A549 (cell line): ENCODE measurements around the gene ZNF860. TPM values are rescaled to one million over a fixed set of nuclear protein-coding genes. Genes with fewer than 3 reads are reported as not detected.

Experiments used
- ATAC-seq, 2 experiments: fragments of 200-7000 bp in 1 of 2; fragments of >200 bp in 1 of 2; cut with Nextera tagmentation in 1 of 2; cut with Tn5 transposase in 1 of 2; 3 replicates each; pipeline versions ENCODE4 v1.8.0 to v1.9.1; 2018 to 2020; ENCODE audit warnings: mild to moderate bottlenecking in 1 of 2, moderate library complexity in 1 of 2
- CTCF ChIA-PET: fragments of 300-600 bp; sonication (Branson Sonifier 250); formaldehyde crosslinking; extraction: SDS; loops from one replicate; lab custom pipeline; 2021; ENCODE audit warnings: antibody characterized with exemption, inconsistent platforms; lab: Yijun Ruan, JAX
- POLR2A ChIA-PET: fragments of 350-600 bp; formaldehyde crosslinking; extraction: SDS; loops from one replicate; lab custom pipeline; 2021; ENCODE audit warnings: antibody characterized with exemption, inconsistent platforms; lab: Yijun Ruan, JAX
- DNase-seq, 2 experiments: peaks; one replicate each; pipeline versions ENCODE4 v3.0.0 to v3.0.0-alpha.2; 2011 to 2016; ENCODE audit warnings: low read depth in 1 of 2, low spot score in 1 of 2
- FAIRE-seq: peaks from 2 replicates; lab custom pipeline; 2011; peaks lifted over from hg19 to GRCh38; lab: Jason Lieb, UNC
- H3K27ac ChIP-seq, 2 experiments: fragments of >200 bp; sonication (Bioruptor Twin); formaldehyde crosslinking; 3 replicates each; pipeline ENCODE4 v1.5.1; 2016 to 2017
- H3K4me1 ChIP-seq: fragments of >200 bp; sonication (Bioruptor Twin); formaldehyde crosslinking; 3 replicates; pipeline ENCODE4 v1.6.1; 2016
- H3K4me2 ChIP-seq: fragments of >200 bp; sonication (Bioruptor Twin); formaldehyde crosslinking; 3 replicates; pipeline ENCODE4 v1.6.1; 2016
- H3K4me3 ChIP-seq: fragments of >200 bp; sonication (Bioruptor Twin); formaldehyde crosslinking; 3 replicates; pipeline ENCODE4 v1.5.1; 2016
- H3K9me3 ChIP-seq: fragments of >200 bp; sonication (Bioruptor Twin); formaldehyde crosslinking; 3 replicates; pipeline ENCODE4 v1.6.1; 2016
- BHLHE40 ChIP-seq: IDR thresholded peaks from 2 replicates; pipeline ENCODE4 v1.6.1; 2012; ENCODE audit warnings: low read depth, low read length, inconsistent platforms
- CHD2 ChIP-seq: fragments of 150-350 bp; IDR thresholded peaks from 2 replicates; pipeline ENCODE4 v1.6.1; 2014; ENCODE audit warnings: low read length; ENCODE audit not compliant: partially characterized antibody
- CHD4 ChIP-seq: fragments of 200-600 bp; sonication (generic); IDR thresholded peaks from 2 replicates; pipeline ENCODE4 v1.6.1; 2016; ENCODE audit warnings: antibody characterized with exemption, mild to moderate bottlenecking, borderline replicate concordance
- EHF ChIP-seq: fragments of 250-450 bp; sonication (Bioruptor Pico); IDR thresholded peaks from 2 replicates; pipeline ENCODE4 v1.5.0; 2020; ENCODE audit warnings: mild to moderate bottlenecking
- EHMT2 ChIP-seq: fragments of 200-600 bp; sonication (generic); IDR thresholded peaks from 2 replicates; pipeline ENCODE4 v1.6.1; 2016; ENCODE audit warnings: antibody characterized with exemption, low read depth, mild to moderate bottlenecking, moderate library complexity
- ESRRA ChIP-seq: fragments of 150-350 bp; IDR thresholded peaks from 2 replicates; pipeline ENCODE4 v1.6.1; 2014; ENCODE audit warnings: mild to moderate bottlenecking, low read length, borderline replicate concordance
- FOSL2 ChIP-seq, 2 experiments: fragments of 450-650 bp in 1 of 2; fragments of >200 bp in 1 of 2; sonication (Bioruptor Twin) in 1 of 2; formaldehyde crosslinking; IDR thresholded peaks; 2 replicates each; pipeline versions ENCODE4 v1.5.0 to v1.6.1; 2016 to 2020; ENCODE audit warnings: mild to moderate bottlenecking in 1 of 2, moderate library complexity in 1 of 2
- FOXS1 ChIP-seq: fragments of 250-450 bp; sonication (Bioruptor Pico); IDR thresholded peaks from 2 replicates; pipeline ENCODE4 v1.5.0; 2020; ENCODE audit warnings: mild to moderate bottlenecking, moderate library complexity
- HDAC2 ChIP-seq: fragments of 200-600 bp; sonication (generic); IDR thresholded peaks from 2 replicates; pipeline ENCODE4 v1.6.1; 2016
- KDM1A ChIP-seq: fragments of 200-600 bp; sonication (generic); IDR thresholded peaks from 2 replicates; pipeline ENCODE4 v1.6.1; 2016; ENCODE audit warnings: low read depth, mild to moderate bottlenecking
- MYC ChIP-seq: IDR thresholded peaks from 2 replicates; pipeline ENCODE4 v1.6.1; 2012; ENCODE audit warnings: mild to moderate bottlenecking, inconsistent platforms, low read length, improper control_type of control experiment, borderline replicate concordance
- NPAS2 ChIP-seq: fragments of 250-450 bp; sonication (Bioruptor Pico); IDR thresholded peaks from 2 replicates; pipeline ENCODE4 v1.8.0; 2022; ENCODE audit warnings: mild to moderate bottlenecking, moderate library complexity, borderline replicate concordance
- NR3C1 ChIP-seq: fragments of >200 bp; sonication (Bioruptor Twin); formaldehyde crosslinking; IDR thresholded peaks from 3 replicates; pipeline ENCODE4 v1.6.1; 2017
- POLR2A ChIP-seq: IDR thresholded peaks from 2 replicates; pipeline ENCODE4 v1.6.1; 2012; ENCODE audit warnings: mild to moderate bottlenecking, low read length
- POLR2AphosphoS2 ChIP-seq: conservative IDR thresholded peaks from 2 replicates; pipeline ENCODE4 v1.6.1; 2012; ENCODE audit warnings: low read length, improper control_type of control experiment, inconsistent platforms
- RAD21 ChIP-seq, 2 experiments: fragments of >200 bp in 1 of 2; sonication (Bioruptor Twin) in 1 of 2; formaldehyde crosslinking in 1 of 2; IDR thresholded peaks in 1 of 2; conservative IDR thresholded peaks in 1 of 2; 2 replicates in 1 of 2; 3 replicates in 1 of 2; pipeline ENCODE4 v1.6.1; 2012 to 2018; ENCODE audit warnings: inconsistent platforms in 1 of 2
- RARB ChIP-seq: fragments of 250-450 bp; sonication (Bioruptor Pico); IDR thresholded peaks from 2 replicates; pipeline ENCODE4 v1.8.0; 2021; ENCODE audit warnings: mild to moderate bottlenecking, moderate library complexity
- RCOR1 ChIP-seq: fragments of 150-350 bp; IDR thresholded peaks from 2 replicates; pipeline ENCODE4 v1.6.1; 2014; ENCODE audit warnings: antibody characterized with exemption, low read length, low read depth
- RNF2 ChIP-seq: fragments of 200-600 bp; sonication (generic); IDR thresholded peaks from 2 replicates; pipeline ENCODE4 v1.6.1; 2016; ENCODE audit warnings: low read depth, mild to moderate bottlenecking, antibody characterized with exemption, moderate library complexity, borderline replicate concordance
- SREBF2 ChIP-seq: fragments of 450-650 bp; IDR thresholded peaks from 2 replicates; pipeline ENCODE4 v1.6.1; 2014; ENCODE audit warnings: mild to moderate bottlenecking, moderate library complexity
- ZC3H11A ChIP-seq: fragments of 450-650 bp; IDR thresholded peaks from 2 replicates; pipeline ENCODE4 v1.6.1; 2014; ENCODE audit warnings: antibody characterized with exemption, mild to moderate bottlenecking
- ZFP36 ChIP-seq: fragments of 450-650 bp; IDR thresholded peaks from 2 replicates; pipeline ENCODE4 v1.6.1; 2014; ENCODE audit warnings: borderline replicate concordance; ENCODE audit not compliant: partially characterized antibody
- WGBS: methylation state at CpG from one replicate; pipeline ENCODE4 v1.1.6; 2017; ENCODE audit errors: missing lambda C conversion rate; 5-methylcytosine and 5-hydroxymethylcytosine counted together
- polyA plus RNA-seq, 4 experiments: library from polyadenylated mRNA; depleted of rRNA in 3 of 4; stranded (reverse); fragments of >200 nt; fragmentation: RNase III in 1 of 4; extraction: RNeasy Plus Mini Kit Qiagen cat#74134 plus additional on column Dnase treatment in 1 of 4; gene quantifications; 2 replicates in 3 of 4; 3 replicates in 1 of 4; pipeline ENCODE4 v1.2.3, GENCODE V29; 2011 to 2017
- TF ChIP-seq, protein P1 (sequence below): fragments of >200 bp; sonication (Bioruptor Twin); formaldehyde crosslinking; IDR thresholded peaks from 3 replicates; pipeline ENCODE4 v1.5.1; 2016
- TF ChIP-seq, protein P2 (sequence below): IDR thresholded peaks from 2 replicates; pipeline ENCODE4 v1.6.1; 2012
- TF ChIP-seq, protein P3 (sequence below): fragments of 150-350 bp; IDR thresholded peaks from 2 replicates; pipeline ENCODE4 v1.6.1; 2014; ENCODE audit warnings: low read depth, mild to moderate bottlenecking, low read length

Gene ZNF860
- polyA plus RNA-seq, 2 of the 4 experiments (the other 2 are of a cell fraction) = 1.3 to 2.4 TPM

DNA sequence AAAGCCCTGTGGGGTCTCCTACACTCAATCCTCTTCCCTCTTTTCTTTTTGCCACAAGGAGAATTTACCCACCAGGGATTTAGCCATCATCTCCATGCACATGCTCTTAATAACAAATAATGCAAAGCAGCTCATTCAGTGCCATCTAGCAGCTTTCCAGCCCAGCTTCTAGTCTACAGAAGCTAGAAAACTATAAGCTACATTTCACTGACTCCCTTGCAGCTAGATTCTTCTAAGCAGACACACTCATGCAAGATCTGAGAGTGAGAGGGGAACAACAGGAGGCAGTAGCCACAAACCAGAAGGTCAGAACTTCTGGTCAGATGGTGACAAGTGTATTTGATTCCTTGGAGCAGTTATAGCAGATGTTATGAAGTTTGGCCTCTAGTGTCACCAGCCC lies 26.0 kb upstream of the ZNF860 start:
- DNase-seq (no peak), FAIRE-seq (no peak), ATAC-seq (no peak)
- no peak for TF ChIP-seq NPAS2 (CRISPR knock-in tag)
- no peak for TF ChIP-seq ZC3H11A
- TF ChIP-seq SREBF2 = no peak
- TF ChIP-seq RARB (CRISPR knock-in tag) = no peak
- TF ChIP-seq MYC = no peak
- TF ChIP-seq POLR2A = no peak
- TF ChIP-seq HDAC2 = no peak
- TF ChIP-seq, protein P1, sequence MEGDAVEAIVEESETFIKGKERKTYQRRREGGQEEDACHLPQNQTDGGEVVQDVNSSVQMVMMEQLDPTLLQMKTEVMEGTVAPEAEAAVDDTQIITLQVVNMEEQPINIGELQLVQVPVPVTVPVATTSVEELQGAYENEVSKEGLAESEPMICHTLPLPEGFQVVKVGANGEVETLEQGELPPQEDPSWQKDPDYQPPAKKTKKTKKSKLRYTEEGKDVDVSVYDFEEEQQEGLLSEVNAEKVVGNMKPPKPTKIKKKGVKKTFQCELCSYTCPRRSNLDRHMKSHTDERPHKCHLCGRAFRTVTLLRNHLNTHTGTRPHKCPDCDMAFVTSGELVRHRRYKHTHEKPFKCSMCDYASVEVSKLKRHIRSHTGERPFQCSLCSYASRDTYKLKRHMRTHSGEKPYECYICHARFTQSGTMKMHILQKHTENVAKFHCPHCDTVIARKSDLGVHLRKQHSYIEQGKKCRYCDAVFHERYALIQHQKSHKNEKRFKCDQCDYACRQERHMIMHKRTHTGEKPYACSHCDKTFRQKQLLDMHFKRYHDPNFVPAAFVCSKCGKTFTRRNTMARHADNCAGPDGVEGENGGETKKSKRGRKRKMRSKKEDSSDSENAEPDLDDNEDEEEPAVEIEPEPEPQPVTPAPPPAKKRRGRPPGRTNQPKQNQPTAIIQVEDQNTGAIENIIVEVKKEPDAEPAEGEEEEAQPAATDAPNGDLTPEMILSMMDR = no peak
- TF ChIP-seq FOSL2 (IDR thresholded peaks at IDR 0.05) = no peak
- no peak for TF ChIP-seq FOSL2 (CRISPR knock-in tag; IDR thresholded peaks at IDR 0.05)
- no peak for TF ChIP-seq CHD2
- no peak for TF ChIP-seq POLR2AphosphoS2
- Histone ChIP-seq H3K9me3 (peaks cover 21% of the 10 kb centered on the region), H3K4me3 (no peak overlapping the region), H3K4me2 (no peak overlapping the region), H3K27ac (no peak overlapping the region), H3K4me1 (peaks cover 27% of the 10 kb centered on the region)
- POLR2A ChIA-PET = no interaction called here
- CTCF ChIA-PET = interaction anchor here (1.1 kb wide), 1 partner anchor 189 kb away, joined by 4 read pairs; no protein-coding TSS in a partner anchor

- no peak overlapping the region for H3K27ac ChIP-seq
Measured at GRCh38 chr3:31957106-31957505, 24.4 kb upstream of the ZNF860 start.

DNA sequence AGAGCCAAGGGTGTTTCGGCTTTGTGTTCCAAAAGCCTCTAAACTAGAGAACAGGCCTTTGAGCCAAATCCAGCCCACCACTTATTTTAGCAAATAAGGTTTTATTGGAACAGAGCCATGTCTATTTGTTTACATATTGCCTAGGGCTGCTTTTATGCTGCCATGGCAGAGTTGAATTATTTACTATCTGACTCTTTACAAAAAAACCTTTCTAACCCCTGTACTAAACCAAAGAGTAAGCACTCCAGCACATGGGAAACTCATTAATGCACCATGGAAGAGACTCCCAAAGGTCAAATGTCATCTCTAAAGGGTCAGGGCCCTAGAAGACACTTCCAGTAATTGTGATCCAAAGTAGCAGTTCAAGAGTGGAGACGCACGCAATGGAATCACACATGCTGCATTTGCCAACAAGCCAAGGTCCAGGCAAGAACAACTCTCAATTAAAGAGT lies 22.8 kb upstream of the ZNF860 start:
- DNase-seq (no peak), FAIRE-seq (no peak), ATAC-seq (no peak)
- WGBS = 77% methylated on average over 3 of the region's 3 CpGs
- Histone ChIP-seq H3K4me1 (peaks cover 57% of the 10 kb centered on the region), H3K4me2 (peak overlapping the region; percentile 31), H3K27ac (0 out of 6 replicates have a peak overlapping the region, but pooled peaks of 1 of the 2 experiments have one; percentile 74), H3K9me3 (peaks cover 19% of the 10 kb centered on the region), H3K4me3 (no peak overlapping the region)
- TF ChIP-seq BHLHE40 (no peak), ZC3H11A (no peak)
- TF ChIP-seq, protein P2, sequence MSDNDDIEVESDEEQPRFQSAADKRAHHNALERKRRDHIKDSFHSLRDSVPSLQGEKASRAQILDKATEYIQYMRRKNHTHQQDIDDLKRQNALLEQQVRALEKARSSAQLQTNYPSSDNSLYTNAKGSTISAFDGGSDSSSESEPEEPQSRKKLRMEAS = 0 out of 2 replicates have a peak, but pooled peaks have one; percentile 14
- TF ChIP-seq, protein P3, sequence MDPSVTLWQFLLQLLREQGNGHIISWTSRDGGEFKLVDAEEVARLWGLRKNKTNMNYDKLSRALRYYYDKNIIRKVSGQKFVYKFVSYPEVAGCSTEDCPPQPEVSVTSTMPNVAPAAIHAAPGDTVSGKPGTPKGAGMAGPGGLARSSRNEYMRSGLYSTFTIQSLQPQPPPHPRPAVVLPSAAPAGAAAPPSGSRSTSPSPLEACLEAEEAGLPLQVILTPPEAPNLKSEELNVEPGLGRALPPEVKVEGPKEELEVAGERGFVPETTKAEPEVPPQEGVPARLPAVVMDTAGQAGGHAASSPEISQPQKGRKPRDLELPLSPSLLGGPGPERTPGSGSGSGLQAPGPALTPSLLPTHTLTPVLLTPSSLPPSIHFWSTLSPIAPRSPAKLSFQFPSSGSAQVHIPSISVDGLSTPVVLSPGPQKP = no peak
- ChIA-PET CTCF (no interaction called here), POLR2A (no interaction called here)

More at GRCh38 chr3:31957106-31957505, 24.4 kb upstream of the ZNF860 start:
- 85% methylated on average over 3 of the region's 3 CpGs for WGBS
- CTCF ChIA-PET = no interaction called here
- FAIRE-seq (no peak), DNase-seq (no peak), ATAC-seq (no peak)
- no peak for TF ChIP-seq POLR2A
- TF ChIP-seq, protein P3 = no peak
- no peak for TF ChIP-seq NR3C1
- no peak for TF ChIP-seq ZFP36
- TF ChIP-seq FOXS1 (CRISPR knock-in tag) = no peak
- TF ChIP-seq CHD4 = no peak
- TF ChIP-seq SREBF2 = no peak
- no peak for TF ChIP-seq RAD21 (conservative IDR thresholded peaks at IDR 0.05 in 1 of 2, IDR thresholded peaks at IDR 0.05 in 1 of 2)
- TF ChIP-seq RCOR1 = no peak
- TF ChIP-seq KDM1A = no peak
- no peak for TF ChIP-seq EHF
- TF ChIP-seq MYC = no peak
- TF ChIP-seq EHMT2 = no peak
- no peak for TF ChIP-seq RNF2
- TF ChIP-seq ESRRA = no peak
- POLR2A ChIA-PET = no interaction called here
- Histone ChIP-seq H3K9me3 (peaks cover 19% of the 10 kb centered on the region), H3K4me3 (no peak overlapping the region), H3K4me1 (peaks cover 41% of the 10 kb centered on the region), H3K4me2 (no peak overlapping the region)
